RCC 7860 (cell line): ENCODE data around the gene KRT38.
"Not testable (repeated sequence)": the region's sequence is repeated elsewhere in the genome, so short reads cannot be mapped to it uniquely, and the experiment has no call there.

Experiments
- DNase-seq: peaks from one replicate; pipeline ENCODE4 v3.0.0-alpha.2; 2015; ENCODE audit warnings: low spot score
- FAIRE-seq: peaks from 2 replicates; lab custom pipeline; 2012; peaks lifted over from hg19 to GRCh38; lab: Jason Lieb, UNC

KRT38 gene

GRCh38 chr17:41463746-41464145, 23.0 kb upstream of the KRT38 start:
- FAIRE-seq (no peak), DNase-seq (no peak)

- FAIRE-seq (no peak), DNase-seq (no peak)
Measured at GRCh38 chr17:41462705-41463104, 21.9 kb upstream of the KRT38 start.

GRCh38 chr17:41457676-41458075, 16.9 kb upstream of the KRT38 start:
- no peak for DNase-seq
- FAIRE-seq, result no peak

GRCh38 chr17:41456204-41456603, 15.4 kb upstream of the KRT38 start:
- no peak for DNase-seq
- FAIRE-seq, result no peak

- DNase-seq, result no peak
- no peak for FAIRE-seq
Measured at GRCh38 chr17:41455236-41455635, 14.5 kb upstream of the KRT38 start.

- DNase-seq (no peak), FAIRE-seq (no peak)
Measured at GRCh38 chr17:41453066-41453465, 12.3 kb upstream of the KRT38 start.

- FAIRE-seq (no peak), DNase-seq (no peak)
Measured at GRCh38 chr17:41452281-41452680, 11.5 kb upstream of the KRT38 start.

- no peak for FAIRE-seq
Measured at GRCh38 chr17:41451154-41451728, 10.5 kb upstream of the KRT38 start.

GRCh38 chr17:41449008-41449407, 8.2 kb upstream of the KRT38 start:
- DNase-seq (no peak), FAIRE-seq (no peak)

More at GRCh38 chr17:41451154-41451728, 10.5 kb upstream of the KRT38 start:
- DNase-seq, result no peak

GRCh38 chr17:41448506-41448905, 7.7 kb upstream of the KRT38 start:
- DNase-seq, result no peak
- no peak for FAIRE-seq

- FAIRE-seq (no peak), DNase-seq (peak; percentile 13)
Measured at GRCh38 chr17:41446806-41447205, 6.0 kb upstream of the KRT38 start.

GRCh38 chr17:41444640-41445039, 3.9 kb upstream of the KRT38 start:
- DNase-seq (no peak), FAIRE-seq (no peak)

- DNase-seq (no peak), FAIRE-seq (no peak)
Measured at GRCh38 chr17:41444186-41444585, 3.4 kb upstream of the KRT38 start.

GRCh38 chr17:41442739-41443138, 2.0 kb upstream of the KRT38 start:
- DNase-seq, result peak; percentile 11
- no peak for FAIRE-seq

- FAIRE-seq (no peak), DNase-seq (no peak)
Measured at GRCh38 chr17:41439375-41439774, 1.4 kb downstream of the KRT38 start.

- DNase-seq, result no peak
- no peak for FAIRE-seq
Measured at GRCh38 chr17:41437769-41438168, 3.0 kb downstream of the KRT38 start.

GRCh38 chr17:41437254-41437653, 3.5 kb downstream of the KRT38 start:
- FAIRE-seq (no peak), DNase-seq (no peak)

- FAIRE-seq (no peak), DNase-seq (no peak)
Measured at GRCh38 chr17:41434415-41434814, 6.4 kb downstream of the KRT38 start.

GRCh38 chr17:41434005-41434404, 6.8 kb downstream of the KRT38 start:
- FAIRE-seq (no peak), DNase-seq (no peak)

GRCh38 chr17:41433586-41433985, 7.2 kb downstream of the KRT38 start:
- no peak for FAIRE-seq
- no peak for DNase-seq

GRCh38 chr17:41430376-41430775, 10.4 kb downstream of the KRT38 start:
- DNase-seq, FAIRE-seq: not testable (repeated sequence)

GRCh38 chr17:41429667-41430066, 11.1 kb downstream of the KRT38 start:
- DNase-seq (no peak), FAIRE-seq (no peak)

GRCh38 chr17:41428591-41429291, 12.0 kb downstream of the KRT38 start:
- DNase-seq (peak; percentile 37), FAIRE-seq (peak; percentile 4)
